WTC11 (cell line): ENCODE results near the gene OGFR.

Experiments used
- JUN ChIP-seq: sonication (generic); formaldehyde crosslinking; IDR thresholded peaks from 2 replicates; pipeline ENCODE4 v1.8.0; 2023; ENCODE audit warnings: mild to moderate bottlenecking, missing genetic modification reagents
- TF ChIP-seq, protein P1 (sequence below): fragments of 200-600 bp; IDR thresholded peaks from 2 replicates; pipeline ENCODE4 v1.8.0; 2022; ENCODE audit warnings: antibody characterized with exemption
- TF ChIP-seq, protein P2 (sequence below): fragments of 250-450 bp; sonication (Bioruptor Pico); conservative IDR thresholded peaks from 2 replicates; pipeline ENCODE4 v1.9.0; 2021; ENCODE audit warnings: mild to moderate bottlenecking
- TF ChIP-seq, protein P3 (sequence below): sonication (generic); formaldehyde crosslinking; IDR thresholded peaks from 2 replicates; pipeline ENCODE4 v1.8.1; 2023; ENCODE audit warnings: mild to moderate bottlenecking, missing genetic modification reagents, moderate library complexity

DNA sequence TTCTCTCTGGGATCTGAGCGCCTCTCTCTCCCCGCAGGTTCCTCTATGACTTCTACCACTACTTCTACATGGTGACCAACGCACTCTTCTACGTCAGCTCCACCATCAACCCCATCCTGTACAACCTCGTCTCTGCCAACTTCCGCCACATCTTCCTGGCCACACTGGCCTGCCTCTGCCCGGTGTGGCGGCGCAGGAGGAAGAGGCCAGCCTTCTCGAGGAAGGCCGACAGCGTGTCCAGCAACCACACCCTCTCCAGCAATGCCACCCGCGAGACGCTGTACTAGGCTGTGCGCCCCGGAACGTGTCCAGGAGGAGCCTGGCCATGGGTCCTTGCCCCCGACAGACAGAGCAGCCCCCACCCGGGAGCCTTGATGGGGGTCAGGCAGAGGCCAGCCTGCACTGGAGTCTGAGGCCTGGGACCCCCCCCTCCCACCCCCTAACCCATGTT, 44.6 kb upstream of the OGFR start:
- TF ChIP-seq, protein P1, sequence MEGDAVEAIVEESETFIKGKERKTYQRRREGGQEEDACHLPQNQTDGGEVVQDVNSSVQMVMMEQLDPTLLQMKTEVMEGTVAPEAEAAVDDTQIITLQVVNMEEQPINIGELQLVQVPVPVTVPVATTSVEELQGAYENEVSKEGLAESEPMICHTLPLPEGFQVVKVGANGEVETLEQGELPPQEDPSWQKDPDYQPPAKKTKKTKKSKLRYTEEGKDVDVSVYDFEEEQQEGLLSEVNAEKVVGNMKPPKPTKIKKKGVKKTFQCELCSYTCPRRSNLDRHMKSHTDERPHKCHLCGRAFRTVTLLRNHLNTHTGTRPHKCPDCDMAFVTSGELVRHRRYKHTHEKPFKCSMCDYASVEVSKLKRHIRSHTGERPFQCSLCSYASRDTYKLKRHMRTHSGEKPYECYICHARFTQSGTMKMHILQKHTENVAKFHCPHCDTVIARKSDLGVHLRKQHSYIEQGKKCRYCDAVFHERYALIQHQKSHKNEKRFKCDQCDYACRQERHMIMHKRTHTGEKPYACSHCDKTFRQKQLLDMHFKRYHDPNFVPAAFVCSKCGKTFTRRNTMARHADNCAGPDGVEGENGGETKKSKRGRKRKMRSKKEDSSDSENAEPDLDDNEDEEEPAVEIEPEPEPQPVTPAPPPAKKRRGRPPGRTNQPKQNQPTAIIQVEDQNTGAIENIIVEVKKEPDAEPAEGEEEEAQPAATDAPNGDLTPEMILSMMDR: no peak
- TF ChIP-seq, protein P2, sequence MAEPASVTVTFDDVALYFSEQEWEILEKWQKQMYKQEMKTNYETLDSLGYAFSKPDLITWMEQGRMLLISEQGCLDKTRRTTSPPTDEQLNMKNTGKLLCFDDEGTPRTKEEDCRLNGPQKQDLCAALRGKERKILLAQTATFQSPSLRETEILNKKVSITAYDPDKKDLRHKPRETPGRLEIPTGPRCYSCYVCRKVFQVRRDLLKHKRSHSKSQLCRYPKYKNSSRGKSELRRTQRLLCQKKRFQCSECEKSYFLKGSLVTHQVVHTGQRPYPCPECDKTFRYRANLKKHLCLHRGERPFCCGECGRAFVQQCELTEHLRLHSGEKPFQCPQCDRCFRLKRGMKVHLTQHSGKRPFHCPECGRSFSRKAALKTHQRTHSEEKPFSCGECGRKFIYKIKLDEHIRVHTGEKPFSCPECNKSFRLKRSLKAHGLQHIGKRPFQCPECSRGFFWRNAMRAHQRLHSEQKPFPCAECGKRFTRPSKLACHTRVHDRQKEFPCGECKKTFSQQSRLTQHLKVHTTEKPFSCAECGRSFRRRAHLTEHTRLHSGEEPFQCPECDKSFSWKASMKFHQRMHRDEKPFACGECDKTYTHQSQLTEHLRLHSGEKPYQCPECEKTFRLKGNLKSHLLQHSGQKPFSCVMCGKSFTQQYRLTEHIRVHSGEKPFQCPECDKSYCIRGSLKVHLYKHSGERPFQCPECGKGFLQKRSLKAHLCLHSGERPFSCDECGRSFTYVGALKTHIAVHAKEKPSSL (CRISPR knock-in tag): no peak
- no peak for TF ChIP-seq JUN (CRISPR knock-in tag)
- TF ChIP-seq, protein P3, sequence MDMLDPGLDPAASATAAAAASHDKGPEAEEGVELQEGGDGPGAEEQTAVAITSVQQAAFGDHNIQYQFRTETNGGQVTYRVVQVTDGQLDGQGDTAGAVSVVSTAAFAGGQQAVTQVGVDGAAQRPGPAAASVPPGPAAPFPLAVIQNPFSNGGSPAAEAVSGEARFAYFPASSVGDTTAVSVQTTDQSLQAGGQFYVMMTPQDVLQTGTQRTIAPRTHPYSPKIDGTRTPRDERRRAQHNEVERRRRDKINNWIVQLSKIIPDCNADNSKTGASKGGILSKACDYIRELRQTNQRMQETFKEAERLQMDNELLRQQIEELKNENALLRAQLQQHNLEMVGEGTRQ: no peak
